H9 (cell line): ENCODE data around the gene SLC2A9. TPM values are rescaled to one million over a fixed set of nuclear protein-coding genes. Genes with fewer than 3 reads are reported as not detected.

ENCODE experiments used
- DNase-seq: peaks from one replicate; pipeline ENCODE4 v3.0.0-alpha.2; 2017
- H2AFZ ChIP-seq: one replicate; pipeline ENCODE4 v1.6.1; 2013; ENCODE audit warnings: mild to moderate bottlenecking, low read length, control low read depth, moderate library complexity
- H2AK5ac ChIP-seq: 2 replicates; pipeline ENCODE4 v1.6.1; 2013; ENCODE audit warnings: low read length, control low read depth, mixed read lengths; ENCODE audit not compliant: insufficient read length
- H2BK120ac ChIP-seq: one replicate; pipeline ENCODE4 v1.6.1; 2013; ENCODE audit warnings: low read depth, mild to moderate bottlenecking, low read length, control low read depth, inconsistent platforms; ENCODE audit not compliant: poor library complexity, severe bottlenecking
- H2BK12ac ChIP-seq: 2 replicates; pipeline ENCODE4 v1.6.1; 2013; ENCODE audit warnings: low read length, control low read depth, mixed read lengths, low read depth; ENCODE audit not compliant: insufficient read length
- H2BK15ac ChIP-seq: 2 replicates; pipeline ENCODE4 v1.6.1; 2013; ENCODE audit warnings: low read depth, low read length, control low read depth
- H2BK20ac ChIP-seq: one replicate; pipeline ENCODE4 v1.6.1; 2013; ENCODE audit warnings: low read depth, mild to moderate bottlenecking, low read length, control low read depth, inconsistent platforms; ENCODE audit not compliant: poor library complexity, severe bottlenecking
- H2BK5ac ChIP-seq: 2 replicates; pipeline ENCODE4 v1.6.1; 2013; ENCODE audit warnings: low read length, control low read depth, mixed read lengths; ENCODE audit not compliant: insufficient read length
- H3K14ac ChIP-seq: 2 replicates; pipeline ENCODE4 v1.6.1; 2013; ENCODE audit warnings: low read length, control low read depth; ENCODE audit not compliant: insufficient read depth
- H3K18ac ChIP-seq: 2 replicates; pipeline ENCODE4 v1.6.1; 2013; ENCODE audit warnings: low read depth, mild to moderate bottlenecking, mixed read lengths, low read length, control low read depth; ENCODE audit not compliant: insufficient read length
- H3K23ac ChIP-seq: 2 replicates; pipeline ENCODE4 v1.6.1; 2013; ENCODE audit warnings: low read length, control low read depth, mixed read lengths, low read depth; ENCODE audit not compliant: insufficient read length
- H3K23me2 ChIP-seq: 2 replicates; pipeline ENCODE4 v1.6.1; 2013; ENCODE audit warnings: low read depth, mild to moderate bottlenecking, mixed read lengths, low read length, control low read depth; ENCODE audit not compliant: insufficient read length, poor library complexity, severe bottlenecking
- H3K27ac ChIP-seq: 2 replicates; pipeline ENCODE4 v1.5.1; 2013; ENCODE audit warnings: low read length, control low read depth, mixed read lengths, low read depth; ENCODE audit not compliant: insufficient read length
- H3K27me3 ChIP-seq: 2 replicates; pipeline ENCODE4 v1.6.1; 2013; ENCODE audit warnings: low read length, control low read depth, inconsistent platforms; ENCODE audit not compliant: insufficient read depth
- H3K4ac ChIP-seq: 2 replicates; pipeline ENCODE4 v1.6.1; 2013; ENCODE audit warnings: low read depth, mild to moderate bottlenecking, control low read depth, inconsistent platforms, low read length, moderate library complexity
- H3K4me1 ChIP-seq: 2 replicates; pipeline ENCODE4 v1.6.1; 2013; ENCODE audit warnings: low read length, control low read depth, inconsistent platforms; ENCODE audit not compliant: insufficient read depth
- H3K4me2 ChIP-seq: 2 replicates; pipeline ENCODE4 v1.6.1; 2013; ENCODE audit warnings: low read length, control low read depth, mixed read lengths; ENCODE audit not compliant: insufficient read length, insufficient read depth
- H3K56ac ChIP-seq: 2 replicates; pipeline ENCODE4 v1.6.1; 2013; ENCODE audit warnings: low read depth, mild to moderate bottlenecking, mixed read lengths, low read length, control low read depth; ENCODE audit not compliant: insufficient read length
- H3K79me1 ChIP-seq: 2 replicates; pipeline ENCODE4 v1.6.1; 2013; ENCODE audit warnings: low read depth, mild to moderate bottlenecking, moderate library complexity, low read length, control low read depth, inconsistent platforms; ENCODE audit not compliant: insufficient read depth, poor library complexity, severe bottlenecking
- H3K79me2 ChIP-seq: 2 replicates; pipeline ENCODE4 v1.6.1; 2013; ENCODE audit warnings: low read length, control low read depth, inconsistent platforms; ENCODE audit not compliant: insufficient read depth
- H3K9ac ChIP-seq: 2 replicates; pipeline ENCODE4 v1.6.1; 2013; ENCODE audit warnings: low read length, control low read depth, mixed read lengths; ENCODE audit not compliant: insufficient read length; ENCODE audit errors: extremely low read depth
- H3K9me3 ChIP-seq: one replicate; pipeline ENCODE4 v1.6.1; 2013; ENCODE audit warnings: low read depth, low read length, inconsistent platforms; ENCODE audit not compliant: control insufficient read depth
- H3T11ph ChIP-seq: one replicate; pipeline ENCODE4 v1.6.1; 2013; ENCODE audit warnings: mild to moderate bottlenecking, low read length, control low read depth, inconsistent platforms
- H4K20me1 ChIP-seq: one replicate; pipeline ENCODE4 v1.6.1; 2013; ENCODE audit not compliant: control insufficient read depth, insufficient read length, insufficient read depth
- H4K5ac ChIP-seq: 2 replicates; pipeline ENCODE4 v1.6.1; 2013; ENCODE audit warnings: low read depth, mild to moderate bottlenecking, mixed read lengths, low read length, control low read depth; ENCODE audit not compliant: insufficient read length
- H4K8ac ChIP-seq: replicated peaks from 2 replicates; pipeline ENCODE4 v1.6.1; 2013; ENCODE audit warnings: low read length, control low read depth, mixed read lengths, low read depth; ENCODE audit not compliant: insufficient read length
- H4K91ac ChIP-seq: 2 replicates; pipeline ENCODE4 v1.6.1; 2013; ENCODE audit warnings: low read depth, mild to moderate bottlenecking, moderate library complexity, mixed read lengths, low read length, control low read depth; ENCODE audit not compliant: insufficient read length
- H3K27ac Mint-ChIP-seq, 3 experiments: 2 replicates in 2 of 3; 3 replicates in 1 of 3; pipeline ENCODE4 v1.8.0; 2020 to 2021; ENCODE audit warnings: mixed read lengths in 3 of 3, mild to moderate bottlenecking in 1 of 3, moderate library complexity in 1 of 3
- H3K27me3 Mint-ChIP-seq: 2 replicates; pipeline ENCODE4 v1.8.0; 2021; ENCODE audit warnings: low read depth, mild to moderate bottlenecking, moderate library complexity, mixed read lengths
- H3K36me3 Mint-ChIP-seq, 3 experiments: 2 replicates in 2 of 3; 3 replicates in 1 of 3; pipeline ENCODE4 v1.8.0; 2020 to 2021; ENCODE audit warnings: low read depth in 3 of 3, mixed read lengths in 3 of 3; ENCODE audit not compliant: insufficient read depth in 1 of 3
- H3K4me1 Mint-ChIP-seq, 2 experiments: 2 replicates each; pipeline ENCODE4 v1.8.0; 2020; ENCODE audit warnings: mixed read lengths in 2 of 2
- H3K4me3 Mint-ChIP-seq, 2 experiments: 2 replicates in 1 of 2; 3 replicates in 1 of 2; pipeline ENCODE4 v1.8.0; 2020 to 2021; ENCODE audit warnings: mild to moderate bottlenecking in 2 of 2, mixed read lengths in 2 of 2, moderate library complexity in 1 of 2
- H3K9me3 Mint-ChIP-seq, 2 experiments: 2 replicates in 1 of 2; 3 replicates in 1 of 2; pipeline ENCODE4 v1.8.0; 2020; ENCODE audit warnings: mild to moderate bottlenecking in 2 of 2, mixed read lengths in 2 of 2, moderate library complexity in 1 of 2
- CTCF ChIP-seq: fragments of 200-600 bp; sonication (generic); conservative IDR thresholded peaks from 3 replicates; pipeline ENCODE4 v1.8.0; 2021; ENCODE audit warnings: antibody characterized with exemption, mild to moderate bottlenecking
- WGBS: extraction: QIAGEN DNeasy Blood & Tissue Kit; methylation state at CpG from one replicate; pipeline ENCODE4 v1.1.7; 2013; ENCODE audit warnings: missing lambda C conversion rate, low lambda C conversion rate, mixed read lengths; ENCODE audit not compliant: insufficient read length; ENCODE audit errors: extremely low coverage; 5-methylcytosine and 5-hydroxymethylcytosine counted together
- total RNA-seq: library from RNA; stranded (reverse); gene quantifications from 2 replicates; pipeline ENCODE4 v1.2.1, GENCODE V29; 2021

The SLC2A9 gene
- total RNA-seq, 1 experiment from 2014 or later, result 0.79 TPM

GRCh38 chr4:9988933-9989332, 32.4 kb downstream of the SLC2A9 start:
- Histone ChIP-seq H3K9me3 (no peaks in the 10 kb centered on the region), H3T11ph (no peak overlapping the region), H4K91ac (no peak overlapping the region), H2BK120ac (no peak overlapping the region), H2BK15ac (no peak overlapping the region), H4K20me1 (no peaks in the 10 kb centered on the region), H3K14ac (no peak overlapping the region), H3K27me3 (no peaks in the 10 kb centered on the region), H3K4ac (no peak overlapping the region), H4K5ac (no peak overlapping the region), H3K4me2 (no peak overlapping the region), H3K18ac (no peak overlapping the region), H2BK5ac (no peak overlapping the region), H2BK12ac (no peak overlapping the region), H3K79me1 (no peaks in the 10 kb centered on the region), H2AK5ac (no peak overlapping the region), H3K27ac (no peak overlapping the region), H3K56ac (no peak overlapping the region), H3K23ac (no peak overlapping the region), H2AFZ (no peak overlapping the region), H3K4me1 (no peaks in the 10 kb centered on the region), H3K9ac (no peak overlapping the region), H3K79me2 (no peaks in the 10 kb centered on the region), H3K23me2 (no peaks in the 10 kb centered on the region), H2BK20ac (no peak overlapping the region), H4K8ac (no peak overlapping the region)
- Mint-ChIP-seq H3K4me3 (no peak overlapping the region), H3K36me3 (peaks cover 0 to 4% (median 0%) of the 10 kb centered on the region in 3 experiments; a peak in 2 of 7 replicates), H3K27ac (no peak overlapping the region), H3K27me3 (peaks cover 17% of the 10 kb centered on the region), H3K9me3 (peaks cover 0 to 2% of the 10 kb centered on the region in 2 experiments; a peak in 2 of 5 replicates), H3K4me1 (no peaks in the 10 kb centered on the region)
- DNase-seq, result no peak
- no CpG with 5 or more reads among the region's 2 CpGs for WGBS
- no peak for TF ChIP-seq CTCF
